NCI-H446 treated with DMSO at 0.1 percent for 48 hours (cell line): ENCODE data around the gene UCP3.

Experiments used
- DNase-seq: peaks from one replicate; lab custom pipeline; 2025; lab: John Stamatoyannopoulos, UW

The UCP3 gene

GRCh38 chr11:74018331-74019005, 9.6 kb upstream of the UCP3 start:
- DNase-seq: no peak

- no peak for DNase-seq
Observed at GRCh38 chr11:74017631-74018030, 8.7 kb upstream of the UCP3 start.

- DNase-seq: no peak
Observed at GRCh38 chr11:74015919-74016684, 7.2 kb upstream of the UCP3 start.

GRCh38 chr11:74014880-74015279, 6.0 kb upstream of the UCP3 start:
- no peak for DNase-seq

- DNase-seq: no peak
Observed at GRCh38 chr11:74013141-74013540, 4.3 kb upstream of the UCP3 start.

GRCh38 chr11:74012074-74012809, 3.4 kb upstream of the UCP3 start:
- no peak for DNase-seq

- no peak for DNase-seq
Observed at GRCh38 chr11:74011360-74012073, 2.6 kb upstream of the UCP3 start.

GRCh38 chr11:74010306-74011300, 1.7 kb upstream of the UCP3 start:
- DNase-seq: no peak

GRCh38 chr11:74009675-74010305, 905 bp upstream of the UCP3 start:
- DNase-seq: no peak

GRCh38 chr11:74009230-74009547, 304 bp upstream of the UCP3 start:
- DNase-seq: no peak

GRCh38 chr11:74007691-74008372, 1.1 kb downstream of the UCP3 start:
- DNase-seq: no peak

- DNase-seq: no peak
Observed at GRCh38 chr11:74006743-74007304, 2.1 kb downstream of the UCP3 start.

- no peak for DNase-seq
Observed at GRCh38 chr11:74005721-74006517, 3.0 kb downstream of the UCP3 start.

- DNase-seq: no peak
Observed at GRCh38 chr11:74004759-74005615, 3.9 kb downstream of the UCP3 start.

GRCh38 chr11:74004046-74004695, 4.7 kb downstream of the UCP3 start:
- DNase-seq: no peak

- DNase-seq: no peak
Observed at GRCh38 chr11:74002832-74003231, 6.1 kb downstream of the UCP3 start.

GRCh38 chr11:74001822-74002286, 7.0 kb downstream of the UCP3 start:
- DNase-seq: no peak
